Hippocampal formation (tissue), 2 donors: ENCODE data around the gene MUCL3.
A peak's percentile ranks its signal among the peaks of the same experiment; 100 is the strongest.

Experiments used
- DNase-seq, 2 donors: peaks; one replicate each; lab custom pipeline; 2025; lab: John Stamatoyannopoulos, UW

Gene MUCL3

GRCh38 chr6:30939473-30939872 is 1.3 kb upstream of the MUCL3 start:
- DNase-seq, result no peak

GRCh38 chr6:30942338-30943060 is 1.7 kb downstream of the MUCL3 start:
- DNase-seq, result no peak

- no peak for DNase-seq
Observed at GRCh38 chr6:30944051-30944450, 3.3 kb downstream of the MUCL3 start.

GRCh38 chr6:30945281-30945680 is 4.5 kb downstream of the MUCL3 start:
- no peak for DNase-seq

- DNase-seq, result no peak
Observed at GRCh38 chr6:30947231-30947630, 6.5 kb downstream of the MUCL3 start.

GRCh38 chr6:30948811-30949210 is 8.0 kb downstream of the MUCL3 start:
- no peak for DNase-seq

- no peak for DNase-seq
Observed at GRCh38 chr6:30951907-30952469, 11.2 kb downstream of the MUCL3 start.

- DNase-seq, result no peak
Observed at GRCh38 chr6:30954631-30955366, 14.0 kb downstream of the MUCL3 start.

- DNase-seq, result peak in 1 of 2 donors; percentile 47
Observed at GRCh38 chr6:30955367-30956042, 14.7 kb downstream of the MUCL3 start.

GRCh38 chr6:30957716-30958115 is 16.9 kb downstream of the MUCL3 start:
- DNase-seq, result no peak

GRCh38 chr6:30960907-30961673 is 20.3 kb downstream of the MUCL3 start:
- no peak for DNase-seq

GRCh38 chr6:30962716-30963115 is 21.9 kb downstream of the MUCL3 start:
- no peak for DNase-seq

- DNase-seq, result no peak
Observed at GRCh38 chr6:30963641-30964040, 22.9 kb downstream of the MUCL3 start.

- DNase-seq, result no peak
Observed at GRCh38 chr6:30964075-30964474, 23.3 kb downstream of the MUCL3 start.

GRCh38 chr6:30965140-30965601 is 24.4 kb downstream of the MUCL3 start:
- DNase-seq, result no peak

GRCh38 chr6:30966154-30966553 is 25.4 kb downstream of the MUCL3 start:
- DNase-seq, result no peak

GRCh38 chr6:30969171-30969570 is 28.4 kb downstream of the MUCL3 start:
- DNase-seq, result peak in 1 of 2 donors; percentile 12

GRCh38 chr6:30970946-30971345 is 30.2 kb downstream of the MUCL3 start:
- DNase-seq, result no peak

GRCh38 chr6:30972816-30973215 is 32.0 kb downstream of the MUCL3 start:
- DNase-seq, result no peak

- no peak for DNase-seq
Observed at GRCh38 chr6:30974490-30975252, 33.9 kb downstream of the MUCL3 start.

GRCh38 chr6:30979141-30979540 is 38.4 kb downstream of the MUCL3 start:
- DNase-seq, result no peak
